GM18499 (cell line): Measurements from ENCODE around the gene HAPLN1.
A peak's percentile ranks its signal among the peaks of the same experiment; 100 is the strongest.

Experiments used
- ATAC-seq: cut with Tn5 transposase; IDR thresholded peaks from one replicate; pipeline ENCODE4 v1.9.1; 2021; ENCODE audit warnings: moderate number of reproducible peaks; ENCODE audit not compliant: insufficient read depth, unreplicated experiment

Gene HAPLN1

GRCh38 chr5:83718936-83719495, 1.6 kb downstream of the HAPLN1 start:
- ATAC-seq: no peak

- ATAC-seq: peak; percentile 69
Observed at GRCh38 chr5:83718195-83718825, 2.3 kb downstream of the HAPLN1 start.

GRCh38 chr5:83715236-83716065, 5.2 kb downstream of the HAPLN1 start:
- ATAC-seq: no peak

- no peak for ATAC-seq
Observed at GRCh38 chr5:83714810-83715209, 5.8 kb downstream of the HAPLN1 start.

GRCh38 chr5:83711982-83712601, 8.6 kb downstream of the HAPLN1 start:
- ATAC-seq: peak; percentile 79

GRCh38 chr5:83709973-83710372, 10.7 kb downstream of the HAPLN1 start:
- no peak for ATAC-seq

- no peak for ATAC-seq
Observed at GRCh38 chr5:83708170-83708569, 12.5 kb downstream of the HAPLN1 start.

- ATAC-seq: no peak
Observed at GRCh38 chr5:83703059-83703458, 17.6 kb downstream of the HAPLN1 start.

- ATAC-seq: no peak
Observed at GRCh38 chr5:83701886-83702285, 18.8 kb downstream of the HAPLN1 start.

GRCh38 chr5:83689881-83690280, 30.8 kb downstream of the HAPLN1 start:
- ATAC-seq: no peak

- no peak for ATAC-seq
Observed at GRCh38 chr5:83688281-83688680, 32.4 kb downstream of the HAPLN1 start.

GRCh38 chr5:83687124-83687619, 33.5 kb downstream of the HAPLN1 start:
- ATAC-seq: no peak

- ATAC-seq: no peak
Observed at GRCh38 chr5:83686251-83686650, 34.4 kb downstream of the HAPLN1 start.

- no peak for ATAC-seq
Observed at GRCh38 chr5:83683836-83684235, 36.8 kb downstream of the HAPLN1 start.

GRCh38 chr5:83672646-83673045, 48.0 kb downstream of the HAPLN1 start:
- no peak for ATAC-seq

GRCh38 chr5:83672158-83672557, 48.5 kb downstream of the HAPLN1 start:
- no peak for ATAC-seq

- ATAC-seq: no peak
Observed at GRCh38 chr5:83665631-83666030, 55.0 kb downstream of the HAPLN1 start.

- no peak for ATAC-seq
Observed at GRCh38 chr5:83662558-83662957, 58.1 kb downstream of the HAPLN1 start.

GRCh38 chr5:83657807-83658525, 62.7 kb downstream of the HAPLN1 start:
- ATAC-seq: no peak

GRCh38 chr5:83654427-83654994, 66.1 kb downstream of the HAPLN1 start:
- peak; percentile 35 for ATAC-seq
